NCI-H146 (cell line): ENCODE data around the gene SCN1B.

Source experiments
- DNase-seq: peaks from one replicate; lab custom pipeline; 2025; lab: John Stamatoyannopoulos, UW

Gene SCN1B

DNA sequence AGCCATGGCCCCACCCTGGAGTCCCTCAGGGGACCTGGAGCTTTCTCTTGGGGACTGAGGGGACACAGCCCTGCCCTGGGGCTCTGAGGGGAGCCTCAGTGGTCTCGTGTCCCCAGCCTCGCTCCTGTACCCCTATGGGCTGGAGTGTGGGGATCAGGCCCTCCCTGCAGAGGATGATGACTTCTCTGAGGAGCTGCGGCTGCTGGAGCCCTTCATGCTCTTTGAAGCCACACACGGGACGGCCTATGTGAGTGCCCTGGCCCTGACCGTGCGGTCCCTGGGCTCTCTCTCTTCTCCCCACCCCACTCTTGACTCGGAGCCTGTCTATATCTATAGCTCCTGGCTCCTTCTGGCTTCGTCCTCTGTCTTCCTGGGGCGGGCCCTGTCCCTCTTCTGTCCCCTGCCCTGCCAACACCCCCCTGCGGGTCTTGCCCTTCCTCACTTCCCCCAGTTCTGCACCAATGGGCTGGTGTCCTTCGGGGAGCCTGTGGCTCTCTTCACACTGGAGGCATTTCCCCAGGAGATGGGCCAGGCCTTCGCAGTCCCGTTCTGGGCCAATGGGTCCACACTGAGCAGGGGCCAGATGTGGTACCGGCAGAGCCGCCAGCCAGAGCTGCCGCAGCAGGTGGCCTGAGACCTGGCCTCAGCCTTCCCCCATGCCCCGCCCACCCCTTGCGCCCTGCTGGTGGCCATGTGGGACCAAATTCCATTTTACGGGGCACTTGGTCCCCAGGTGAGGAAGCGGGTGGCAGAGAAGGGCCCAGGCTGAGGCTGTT lies 44.3 kb downstream of the SCN1B start:
- no peak for DNase-seq

DNA sequence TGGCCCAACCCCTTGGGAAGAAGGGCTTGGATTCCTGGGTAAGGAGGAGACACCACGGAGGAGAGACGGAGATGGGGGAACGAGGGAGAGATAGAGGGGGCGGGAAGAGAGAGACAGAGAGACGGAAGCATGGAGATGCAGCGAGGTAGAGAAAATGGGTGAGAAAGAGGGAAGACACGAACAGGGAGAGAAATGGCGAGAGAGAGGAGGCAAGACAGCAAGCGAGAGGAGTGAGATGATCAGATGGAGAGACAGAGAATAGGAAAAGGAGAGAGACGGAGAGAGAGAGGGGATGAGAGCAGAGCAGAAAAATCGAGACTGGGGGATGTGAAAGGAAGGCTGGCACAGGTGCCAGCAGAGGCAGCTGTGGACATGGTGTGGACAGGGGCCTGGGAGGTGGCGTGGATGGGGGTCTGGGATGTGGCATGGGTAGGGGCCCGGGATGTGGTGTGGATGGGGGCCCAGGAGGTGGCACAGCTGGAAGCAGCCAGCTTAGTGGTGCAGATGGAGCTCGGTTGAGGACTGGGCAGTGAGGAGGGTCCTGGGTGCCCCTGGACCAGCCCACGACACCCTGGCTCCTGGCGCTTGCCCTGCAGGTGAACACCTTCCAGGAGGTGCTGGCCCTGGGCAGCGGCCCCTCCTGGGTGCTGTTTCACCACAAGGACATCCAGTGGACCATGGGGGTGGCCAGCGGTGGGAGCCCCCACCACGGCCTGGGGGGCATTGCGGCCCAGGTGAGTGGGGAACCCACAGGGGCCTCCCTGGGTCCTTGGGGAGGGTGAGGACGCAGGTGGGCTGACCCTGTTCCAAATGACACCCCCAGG lies 45.1 kb downstream of the SCN1B start:
- no peak for DNase-seq

DNA sequence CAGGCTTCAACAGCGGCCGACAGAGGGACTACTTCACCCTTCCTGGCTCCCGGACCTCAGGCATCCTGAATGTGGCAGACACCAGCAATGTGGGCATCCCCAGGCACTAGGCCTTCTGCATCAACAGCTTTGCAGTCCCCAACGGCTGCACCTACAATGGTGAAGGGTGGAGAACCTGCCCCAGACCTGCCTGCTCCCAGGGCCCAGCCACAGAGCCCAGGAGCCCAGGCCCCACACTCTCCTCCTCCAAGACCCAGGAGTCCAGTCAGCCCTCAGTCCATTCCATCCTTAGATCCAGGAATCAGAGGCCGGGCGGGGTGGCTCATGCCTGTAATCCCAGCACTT lies 45.7 kb downstream of the SCN1B start:
- DNase-seq = no peak

DNA sequence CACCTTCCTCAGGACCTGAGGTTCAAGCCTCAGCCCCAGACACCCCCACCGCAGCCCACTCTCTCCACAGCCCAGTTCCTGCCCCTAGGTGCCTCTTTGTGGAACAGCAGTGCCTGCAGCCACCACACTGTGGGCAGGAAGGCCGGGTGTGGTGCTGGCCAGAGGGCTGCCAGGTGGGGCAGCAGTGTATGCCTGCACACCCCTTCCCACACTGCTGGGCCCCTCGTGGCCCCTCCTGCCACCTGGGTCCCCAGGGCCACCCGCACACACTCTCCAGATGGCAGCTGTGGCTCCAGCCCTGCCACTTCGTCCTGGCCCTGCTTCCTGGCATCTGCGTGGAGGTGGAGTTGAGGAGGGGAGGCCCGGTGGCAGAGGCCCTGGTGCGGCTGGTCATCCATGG lies 46.4 kb downstream of the SCN1B start:
- DNase-seq = no peak

GRCh38 chr19:35077411-35078223 lies 47.3 kb downstream of the SCN1B start:
- DNase-seq = no peak

DNA sequence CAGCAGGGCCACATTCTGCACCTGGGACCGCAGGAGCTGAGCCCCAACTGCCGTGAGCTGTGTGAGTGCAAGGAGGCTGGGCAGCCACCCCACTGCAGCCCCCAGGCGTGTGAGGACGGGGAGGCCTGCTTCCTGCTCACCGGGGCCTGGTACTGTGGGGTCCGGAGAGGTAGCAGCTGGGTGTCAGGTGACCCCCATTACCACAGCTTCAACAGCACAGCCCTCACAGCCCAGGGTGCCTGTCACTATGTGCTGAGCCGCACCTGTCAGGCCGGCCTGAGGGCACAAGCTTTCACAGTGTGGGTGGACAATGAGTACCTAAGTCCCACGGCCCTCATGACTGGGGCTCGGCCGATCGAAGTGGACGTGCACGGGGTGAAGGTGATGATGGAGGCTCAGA lies 49.6 kb downstream of the SCN1B start:
- DNase-seq = no peak

DNA sequence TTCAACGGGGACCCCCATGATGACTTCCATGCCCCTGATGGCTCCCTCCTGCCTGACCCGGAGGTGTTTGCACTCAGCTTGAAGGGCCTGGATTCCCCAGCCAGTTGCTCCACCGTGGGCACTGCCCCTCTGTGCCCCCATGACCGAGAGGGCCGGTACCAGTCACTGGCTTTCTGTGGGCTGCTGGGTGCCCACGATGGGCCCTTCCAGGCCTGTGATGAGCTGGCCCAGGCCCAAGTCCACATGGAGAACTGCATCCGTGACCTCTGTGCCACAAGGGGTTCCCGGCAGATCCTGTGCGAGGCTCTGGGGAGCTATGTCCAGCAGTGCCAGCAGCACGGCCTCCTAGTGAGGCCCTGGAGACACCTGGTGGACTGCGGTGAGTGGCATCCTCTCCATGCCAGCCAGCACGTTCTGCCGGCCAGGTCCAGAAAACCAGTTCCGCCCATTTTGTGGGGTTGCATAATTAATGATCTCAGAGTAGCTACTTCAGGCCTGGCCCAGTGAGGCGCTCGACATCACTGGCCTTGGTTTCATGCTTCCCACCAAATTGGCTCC lies 50.4 kb downstream of the SCN1B start:
- no peak for DNase-seq

DNA sequence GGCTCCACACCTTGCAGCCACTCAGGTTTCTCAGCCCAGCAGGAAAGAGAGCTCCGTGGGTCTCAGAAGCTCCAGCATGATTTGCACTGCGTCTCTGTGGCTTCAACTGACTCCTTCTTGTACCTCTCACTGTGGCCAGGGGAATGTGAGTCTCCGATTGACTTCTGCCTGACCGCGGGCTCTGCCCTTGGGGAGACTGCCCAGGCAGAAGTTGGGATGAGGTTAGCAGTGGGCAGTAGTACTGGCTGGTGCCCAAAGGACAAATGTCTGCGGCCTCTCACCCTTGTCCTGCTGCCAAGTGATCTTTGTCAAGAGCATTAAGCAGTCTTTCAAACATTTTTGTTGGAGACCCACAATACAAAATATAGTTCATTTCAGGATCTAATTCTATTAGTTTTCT lies 50.9 kb downstream of the SCN1B start:
- no peak for DNase-seq

DNA sequence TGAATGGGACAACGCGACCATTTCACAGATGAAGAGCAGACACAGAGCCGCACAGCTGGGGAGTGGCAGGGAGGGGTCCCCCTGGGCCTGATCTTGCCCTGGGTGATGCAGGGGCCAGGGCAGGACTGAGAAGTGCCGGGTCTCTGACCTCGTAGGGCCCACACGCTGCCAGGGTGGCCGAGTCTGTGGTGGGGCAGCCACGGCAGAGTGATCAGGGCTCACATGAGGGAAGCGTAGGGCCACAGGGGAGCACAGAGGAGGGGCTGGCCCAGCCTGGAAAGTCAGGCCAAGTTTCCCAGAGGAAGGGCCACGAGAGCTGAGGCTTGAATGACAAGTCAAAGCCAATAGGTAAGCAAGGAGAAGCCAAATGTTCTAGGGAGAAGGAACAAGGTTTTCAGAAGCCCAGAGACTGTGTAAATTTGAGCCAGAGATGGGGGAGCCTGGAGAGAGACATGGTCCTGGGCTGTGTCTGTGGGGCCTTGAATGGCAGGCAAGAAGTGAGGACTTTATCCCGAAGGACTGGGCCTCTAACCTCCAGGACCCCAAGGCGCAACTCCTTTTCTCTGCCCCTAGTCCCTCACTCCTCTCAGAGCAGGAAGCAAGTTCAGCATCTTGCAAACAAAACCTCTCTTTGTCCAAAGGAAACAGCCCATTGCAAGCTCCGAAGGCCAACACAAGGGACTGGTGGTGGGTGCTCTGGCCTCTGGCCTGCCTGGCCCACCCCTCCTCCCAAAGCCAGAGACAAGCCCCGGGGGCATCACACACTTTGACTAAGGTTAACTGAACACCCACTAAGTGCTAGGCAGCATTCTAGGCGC lies 53.6 kb downstream of the SCN1B start:
- no peak for DNase-seq

- DNase-seq = no peak
These were observed 54.2 kb downstream of the SCN1B start for GRCh38 chr19:35084509-35084762.

- no peak for DNase-seq
These were observed 55.7 kb downstream of the SCN1B start for GRCh38 chr19:35085947-35086346.

DNA sequence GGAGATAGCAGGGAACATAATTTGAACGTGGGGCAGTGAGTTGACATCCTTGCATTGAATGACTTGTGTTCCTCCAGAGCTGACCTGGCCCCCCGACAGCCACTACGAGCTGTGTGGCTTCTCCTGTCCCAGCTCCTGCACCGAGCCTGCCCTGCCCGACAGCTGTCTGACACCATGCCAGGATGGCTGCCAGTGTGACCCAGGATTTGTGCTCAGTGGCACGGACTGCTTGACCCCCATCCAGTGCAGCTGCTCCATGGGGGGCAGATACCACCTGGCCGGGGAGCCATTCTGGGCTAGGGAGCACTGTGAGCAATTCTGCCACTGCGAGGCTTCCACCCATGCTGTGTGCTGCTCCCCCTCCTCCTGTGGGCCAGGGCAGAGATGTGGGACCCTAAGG lies 56.2 kb downstream of the SCN1B start:
- DNase-seq = no peak

GRCh38 chr19:35087393-35087792 lies 57.1 kb downstream of the SCN1B start:
- DNase-seq = no peak

GRCh38 chr19:35088131-35088913 lies 58.1 kb downstream of the SCN1B start:
- DNase-seq = no peak

DNA sequence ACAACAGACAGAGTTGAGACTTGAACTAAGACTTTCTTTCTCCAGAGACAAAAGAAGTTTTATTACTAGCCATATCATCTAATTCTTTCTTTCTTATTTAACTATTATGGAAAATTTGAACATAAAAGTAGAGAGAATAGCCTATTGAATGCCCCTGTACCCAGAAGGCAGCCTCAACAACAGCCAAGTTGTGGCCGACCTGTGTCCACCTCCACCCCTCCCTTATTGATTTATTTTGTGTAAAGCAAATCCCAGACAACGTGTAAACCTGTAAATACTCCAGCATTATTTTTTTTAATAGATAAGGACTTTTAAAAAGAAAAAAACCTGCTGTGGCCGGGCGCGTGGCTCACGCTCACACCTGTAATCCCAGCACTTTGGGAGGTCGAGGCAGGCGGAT lies 59.3 kb downstream of the SCN1B start:
- DNase-seq = no peak
